Measurements from ENCODE around the gene RAB42. TPM values are rescaled to one million over a fixed set of nuclear protein-coding genes. Genes with fewer than 3 reads are reported as not detected.
A peak's percentile ranks its signal among the peaks of the same experiment; 100 is the strongest.

RAB42 gene
- total and polyA plus RNA-seq, 9 of the 15 experiments (the other 6 are each of a cell fraction or from before 2014, with no cell fraction given) = 0.07 to 0.14 (median 0.12) TPM; not detected in 6

GRCh38 chr1:28642847-28643635 lies 51.0 kb downstream of the RAB42 start, which contains the start of gene TAF12 (continued):
- TF ChIP-seq EWSR1 (IDR thresholded peaks at IDR 0.05; ENCODE audit: borderline replicate concordance, low read depth, partially characterized antibody) (no peak), MCM2 (IDR thresholded peaks at IDR 0.05; ENCODE audit: low read depth) (no peak), MED1 (CRISPR knock-in tag; IDR thresholded peaks at IDR 0.05; ENCODE audit: borderline replicate concordance) (no peak), KLF16 (IDR thresholded peaks at IDR 0.05) (no peak), ZNF174 (CRISPR knock-in tag; IDR thresholded peaks at IDR 0.05) (no peak), BACH1 (tag; IDR thresholded peaks at IDR 0.05) (peak; percentile 78; the same call in 1 of the 2 replicates), MTA1 (IDR thresholded peaks at IDR 0.05; ENCODE audit: borderline replicate concordance) (no peak; the same call in 1 of the 2 replicates), SAFB2 (IDR thresholded peaks at IDR 0.05; ENCODE audit: borderline replicate concordance, low read depth, low read length, severe bottlenecking) (no peak)
- TF ChIP-seq, protein P1, sequence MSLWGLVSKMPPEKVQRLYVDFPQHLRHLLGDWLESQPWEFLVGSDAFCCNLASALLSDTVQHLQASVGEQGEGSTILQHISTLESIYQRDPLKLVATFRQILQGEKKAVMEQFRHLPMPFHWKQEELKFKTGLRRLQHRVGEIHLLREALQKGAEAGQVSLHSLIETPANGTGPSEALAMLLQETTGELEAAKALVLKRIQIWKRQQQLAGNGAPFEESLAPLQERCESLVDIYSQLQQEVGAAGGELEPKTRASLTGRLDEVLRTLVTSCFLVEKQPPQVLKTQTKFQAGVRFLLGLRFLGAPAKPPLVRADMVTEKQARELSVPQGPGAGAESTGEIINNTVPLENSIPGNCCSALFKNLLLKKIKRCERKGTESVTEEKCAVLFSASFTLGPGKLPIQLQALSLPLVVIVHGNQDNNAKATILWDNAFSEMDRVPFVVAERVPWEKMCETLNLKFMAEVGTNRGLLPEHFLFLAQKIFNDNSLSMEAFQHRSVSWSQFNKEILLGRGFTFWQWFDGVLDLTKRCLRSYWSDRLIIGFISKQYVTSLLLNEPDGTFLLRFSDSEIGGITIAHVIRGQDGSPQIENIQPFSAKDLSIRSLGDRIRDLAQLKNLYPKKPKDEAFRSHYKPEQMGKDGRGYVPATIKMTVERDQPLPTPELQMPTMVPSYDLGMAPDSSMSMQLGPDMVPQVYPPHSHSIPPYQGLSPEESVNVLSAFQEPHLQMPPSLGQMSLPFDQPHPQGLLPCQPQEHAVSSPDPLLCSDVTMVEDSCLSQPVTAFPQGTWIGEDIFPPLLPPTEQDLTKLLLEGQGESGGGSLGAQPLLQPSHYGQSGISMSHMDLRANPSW (CRISPR knock-in tag; IDR thresholded peaks at IDR 0.05) = no peak; the same call in none of the 2 replicates
- TF ChIP-seq, protein P2, sequence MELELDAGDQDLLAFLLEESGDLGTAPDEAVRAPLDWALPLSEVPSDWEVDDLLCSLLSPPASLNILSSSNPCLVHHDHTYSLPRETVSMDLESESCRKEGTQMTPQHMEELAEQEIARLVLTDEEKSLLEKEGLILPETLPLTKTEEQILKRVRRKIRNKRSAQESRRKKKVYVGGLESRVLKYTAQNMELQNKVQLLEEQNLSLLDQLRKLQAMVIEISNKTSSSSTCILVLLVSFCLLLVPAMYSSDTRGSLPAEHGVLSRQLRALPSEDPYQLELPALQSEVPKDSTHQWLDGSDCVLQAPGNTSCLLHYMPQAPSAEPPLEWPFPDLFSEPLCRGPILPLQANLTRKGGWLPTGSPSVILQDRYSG (tag; conservative IDR thresholded peaks at IDR 0.05; ENCODE audit: low read depth) = no peak
- TF ChIP-seq, protein P3, sequence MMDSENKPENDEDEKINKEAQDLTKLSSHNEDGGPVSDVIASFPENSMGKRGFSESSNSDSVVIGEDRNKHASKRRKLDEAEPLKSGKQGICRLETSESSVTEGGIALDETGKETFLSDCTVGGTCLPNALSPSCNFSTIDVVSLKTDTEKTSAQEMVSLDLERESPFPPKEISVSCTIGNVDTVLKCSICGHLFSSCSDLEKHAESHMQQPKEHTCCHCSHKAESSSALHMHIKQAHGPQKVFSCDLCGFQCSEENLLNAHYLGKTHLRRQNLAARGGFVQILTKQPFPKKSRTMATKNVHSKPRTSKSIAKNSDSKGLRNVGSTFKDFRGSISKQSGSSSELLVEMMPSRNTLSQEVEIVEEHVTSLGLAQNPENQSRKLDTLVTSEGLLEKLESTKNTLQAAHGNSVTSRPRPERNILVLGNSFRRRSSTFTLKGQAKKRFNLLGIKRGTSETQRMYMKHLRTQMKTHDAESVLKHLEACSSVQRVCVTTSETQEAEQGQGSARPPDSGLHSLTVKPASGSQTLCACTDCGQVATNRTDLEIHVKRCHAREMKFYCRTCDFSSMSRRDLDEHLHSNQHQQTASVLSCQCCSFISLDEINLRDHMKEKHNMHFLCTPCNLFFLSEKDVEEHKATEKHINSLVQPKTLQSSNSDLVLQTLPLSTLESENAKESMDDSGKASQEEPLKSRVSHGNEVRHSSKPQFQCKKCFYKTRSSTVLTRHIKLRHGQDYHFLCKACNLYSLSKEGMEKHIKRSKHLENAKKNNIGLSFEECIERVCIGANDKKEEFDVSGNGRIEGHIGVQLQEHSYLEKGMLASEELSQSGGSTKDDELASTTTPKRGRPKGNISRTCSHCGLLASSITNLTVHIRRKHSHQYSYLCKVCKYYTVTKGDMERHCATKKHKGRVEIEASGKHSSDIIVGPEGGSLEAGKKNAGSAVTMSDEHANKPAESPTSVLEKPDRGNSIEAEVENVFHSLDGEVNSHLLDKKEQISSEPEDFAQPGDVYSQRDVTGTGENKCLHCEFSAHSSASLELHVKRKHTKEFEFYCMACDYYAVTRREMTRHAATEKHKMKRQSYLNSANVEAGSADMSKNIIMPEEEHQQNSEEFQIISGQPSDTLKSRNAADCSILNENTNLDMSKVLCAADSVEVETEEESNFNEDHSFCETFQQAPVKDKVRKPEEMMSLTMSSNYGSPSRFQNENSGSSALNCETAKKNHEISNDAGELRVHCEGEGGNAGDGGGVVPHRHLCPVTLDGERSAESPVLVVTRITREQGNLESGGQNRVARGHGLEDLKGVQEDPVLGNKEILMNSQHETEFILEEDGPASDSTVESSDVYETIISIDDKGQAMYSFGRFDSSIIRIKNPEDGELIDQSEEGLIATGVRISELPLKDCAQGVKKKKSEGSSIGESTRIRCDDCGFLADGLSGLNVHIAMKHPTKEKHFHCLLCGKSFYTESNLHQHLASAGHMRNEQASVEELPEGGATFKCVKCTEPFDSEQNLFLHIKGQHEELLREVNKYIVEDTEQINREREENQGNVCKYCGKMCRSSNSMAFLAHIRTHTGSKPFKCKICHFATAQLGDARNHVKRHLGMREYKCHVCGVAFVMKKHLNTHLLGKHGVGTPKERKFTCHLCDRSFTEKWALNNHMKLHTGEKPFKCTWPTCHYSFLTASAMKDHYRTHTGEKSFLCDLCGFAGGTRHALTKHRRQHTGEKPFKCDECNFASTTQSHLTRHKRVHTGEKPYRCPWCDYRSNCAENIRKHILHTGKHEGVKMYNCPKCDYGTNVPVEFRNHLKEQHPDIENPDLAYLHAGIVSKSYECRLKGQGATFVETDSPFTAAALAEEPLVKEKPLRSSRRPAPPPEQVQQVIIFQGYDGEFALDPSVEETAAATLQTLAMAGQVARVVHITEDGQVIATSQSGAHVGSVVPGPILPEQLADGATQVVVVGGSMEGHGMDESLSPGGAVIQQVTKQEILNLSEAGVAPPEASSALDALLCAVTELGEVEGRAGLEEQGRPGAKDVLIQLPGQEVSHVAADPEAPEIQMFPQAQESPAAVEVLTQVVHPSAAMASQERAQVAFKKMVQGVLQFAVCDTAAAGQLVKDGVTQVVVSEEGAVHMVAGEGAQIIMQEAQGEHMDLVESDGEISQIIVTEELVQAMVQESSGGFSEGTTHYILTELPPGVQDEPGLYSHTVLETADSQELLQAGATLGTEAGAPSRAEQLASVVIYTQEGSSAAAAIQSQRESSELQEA (IDR thresholded peaks at IDR 0.05; ENCODE audit: low read depth) = no peak; the same call in 1 of the 2 replicates
- TF ChIP-seq, protein P4, sequence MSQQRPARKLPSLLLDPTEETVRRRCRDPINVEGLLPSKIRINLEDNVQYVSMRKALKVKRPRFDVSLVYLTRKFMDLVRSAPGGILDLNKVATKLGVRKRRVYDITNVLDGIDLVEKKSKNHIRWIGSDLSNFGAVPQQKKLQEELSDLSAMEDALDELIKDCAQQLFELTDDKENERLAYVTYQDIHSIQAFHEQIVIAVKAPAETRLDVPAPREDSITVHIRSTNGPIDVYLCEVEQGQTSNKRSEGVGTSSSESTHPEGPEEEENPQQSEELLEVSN (IDR thresholded peaks at IDR 0.05; ENCODE audit: borderline replicate concordance in 1 of 2, extremely low read depth in 1 of 2, insufficient read depth in 1 of 2, insufficient read length in 1 of 2, low read depth in 1 of 2, low read length in 1 of 2, poor library complexity in 1 of 2, severe bottlenecking in 1 of 2) = peak; percentile 91
